Omental fat pad (tissue), 4 donors: ENCODE results near the gene IGSF8. TPM values are rescaled to one million over a fixed set of nuclear protein-coding genes. Genes with fewer than 3 reads are reported as not detected.

Experiments used
- ATAC-seq: fragments of 150-250 bp; one replicate; pipeline ENCODE4 v1.9.1; 2016; ENCODE audit warnings: mild to moderate bottlenecking, moderate library complexity; ENCODE audit not compliant: low FRiP score
- DNase-seq: peaks from one replicate; pipeline ENCODE4 v3.0.0-alpha.2; 2019; ENCODE audit warnings: low spot score
- total RNA-seq, 4 donors: library from RNA; depleted of rRNA; stranded (reverse); fragments of >200 nt; gene quantifications; one replicate each; pipeline ENCODE4 v1.1.0, GENCODE V29; 2016
- TF ChIP-seq, protein P1 (sequence below), 3 donors: fragments of 450-650 bp; IDR thresholded peaks; one replicate each; pipeline ENCODE4 v1.5.1; 2016 to 2017; ENCODE audit warnings: antibody characterized with exemption in 3 of 3, mild to moderate bottlenecking in 3 of 3, moderate library complexity in 2 of 3

The IGSF8 gene
- total RNA-seq, 4 donors from 2014 or later = 17.5 to 20.5 (median 18.6) TPM

DNA sequence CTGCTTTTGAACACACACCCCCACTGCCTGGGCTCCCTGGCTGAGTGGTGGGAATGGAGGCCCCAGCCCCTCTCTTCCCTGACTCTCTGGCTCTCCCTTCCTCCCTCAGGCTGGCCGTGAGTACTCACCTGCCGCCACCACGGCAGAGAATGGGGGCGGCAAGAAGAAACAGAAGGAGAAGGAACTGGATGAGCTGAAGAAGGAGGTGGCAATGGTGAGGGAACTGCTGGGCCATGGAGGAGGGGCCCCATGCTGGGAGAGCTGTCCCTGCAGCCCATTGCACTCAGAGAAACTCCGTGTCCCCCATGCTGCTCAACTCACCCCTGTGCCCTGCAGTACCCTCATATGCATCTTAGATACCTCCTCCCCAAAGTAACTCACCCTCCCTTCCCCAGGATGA is 22.4 kb upstream of the IGSF8 start:
- ATAC-seq (no peak), DNase-seq (no peak)
- TF ChIP-seq, protein P1, sequence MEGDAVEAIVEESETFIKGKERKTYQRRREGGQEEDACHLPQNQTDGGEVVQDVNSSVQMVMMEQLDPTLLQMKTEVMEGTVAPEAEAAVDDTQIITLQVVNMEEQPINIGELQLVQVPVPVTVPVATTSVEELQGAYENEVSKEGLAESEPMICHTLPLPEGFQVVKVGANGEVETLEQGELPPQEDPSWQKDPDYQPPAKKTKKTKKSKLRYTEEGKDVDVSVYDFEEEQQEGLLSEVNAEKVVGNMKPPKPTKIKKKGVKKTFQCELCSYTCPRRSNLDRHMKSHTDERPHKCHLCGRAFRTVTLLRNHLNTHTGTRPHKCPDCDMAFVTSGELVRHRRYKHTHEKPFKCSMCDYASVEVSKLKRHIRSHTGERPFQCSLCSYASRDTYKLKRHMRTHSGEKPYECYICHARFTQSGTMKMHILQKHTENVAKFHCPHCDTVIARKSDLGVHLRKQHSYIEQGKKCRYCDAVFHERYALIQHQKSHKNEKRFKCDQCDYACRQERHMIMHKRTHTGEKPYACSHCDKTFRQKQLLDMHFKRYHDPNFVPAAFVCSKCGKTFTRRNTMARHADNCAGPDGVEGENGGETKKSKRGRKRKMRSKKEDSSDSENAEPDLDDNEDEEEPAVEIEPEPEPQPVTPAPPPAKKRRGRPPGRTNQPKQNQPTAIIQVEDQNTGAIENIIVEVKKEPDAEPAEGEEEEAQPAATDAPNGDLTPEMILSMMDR (IDR thresholded peaks at IDR 0.05) = no peak

DNA sequence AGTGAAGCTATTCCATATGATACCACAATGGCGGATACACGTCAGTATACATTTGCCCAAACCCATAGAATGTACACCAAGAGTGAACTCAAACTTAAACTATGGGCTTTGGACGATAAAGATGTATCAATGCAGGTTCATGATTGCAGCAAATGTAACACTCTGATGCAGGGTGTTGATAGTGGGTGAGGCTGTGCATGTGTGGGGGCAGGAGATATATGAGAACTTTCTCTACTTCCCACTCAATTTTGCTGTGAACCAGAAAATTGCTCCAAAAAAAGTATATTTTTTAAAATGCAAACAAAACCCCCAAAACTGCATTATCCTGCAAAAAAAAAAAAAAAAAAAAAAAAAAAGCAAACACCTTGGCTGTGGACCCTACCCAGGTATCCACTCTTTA is 20.5 kb upstream of the IGSF8 start:
- TF ChIP-seq, protein P1 (IDR thresholded peaks at IDR 0.05) = no peak
- ATAC-seq (no peak), DNase-seq (no peak)

DNA sequence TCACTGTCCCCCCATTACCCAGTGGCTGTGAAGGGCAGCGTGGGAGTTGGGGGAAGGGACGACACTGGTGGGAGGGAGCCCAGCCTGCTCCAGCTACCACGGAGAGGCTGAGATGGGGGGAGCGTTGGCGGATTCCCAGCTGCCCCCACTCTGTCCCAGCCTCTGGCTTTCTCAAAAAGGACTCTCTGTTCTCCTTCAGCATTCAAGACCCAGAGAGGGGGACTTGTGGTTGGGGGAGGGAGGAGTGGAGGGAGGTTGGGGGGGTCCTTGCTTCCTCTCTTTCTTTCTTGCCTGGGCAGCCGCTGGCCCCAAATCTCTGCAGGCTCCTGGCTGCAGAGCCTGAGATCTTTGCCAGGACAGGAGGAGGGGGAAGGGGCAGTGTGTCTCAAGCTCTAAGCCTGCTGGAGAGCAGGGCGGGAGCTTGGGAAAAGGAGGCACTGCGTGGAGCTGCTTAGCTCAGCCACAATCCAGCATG is 19.3 kb upstream of the IGSF8 start:
- ATAC-seq (peak; percentile 59), DNase-seq (no peak)
- TF ChIP-seq, protein P1 (IDR thresholded peaks at IDR 0.05) = no peak

DNA sequence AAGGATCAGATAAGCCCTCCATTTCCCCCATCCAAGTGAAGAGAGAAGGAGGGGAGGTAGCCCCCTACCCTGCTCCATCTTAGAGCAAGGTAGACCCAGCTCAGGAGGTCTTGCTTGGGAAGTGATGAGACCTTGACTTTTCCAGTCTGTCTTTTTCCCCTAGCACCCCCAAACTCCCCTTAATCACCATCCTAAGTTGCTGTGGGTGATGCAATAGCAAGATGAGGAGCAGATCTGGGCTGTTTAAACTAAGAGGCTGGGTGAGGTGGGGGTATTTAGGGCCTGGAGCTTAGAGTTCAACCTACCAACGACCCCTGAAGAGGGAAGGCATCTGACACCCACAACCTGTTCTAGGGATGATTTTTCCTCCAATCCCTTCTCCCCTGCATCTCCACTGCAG is 18.9 kb upstream of the IGSF8 start:
- TF ChIP-seq, protein P1 (IDR thresholded peaks at IDR 0.05) = no peak
- ATAC-seq (no peak), DNase-seq (no peak)

DNA sequence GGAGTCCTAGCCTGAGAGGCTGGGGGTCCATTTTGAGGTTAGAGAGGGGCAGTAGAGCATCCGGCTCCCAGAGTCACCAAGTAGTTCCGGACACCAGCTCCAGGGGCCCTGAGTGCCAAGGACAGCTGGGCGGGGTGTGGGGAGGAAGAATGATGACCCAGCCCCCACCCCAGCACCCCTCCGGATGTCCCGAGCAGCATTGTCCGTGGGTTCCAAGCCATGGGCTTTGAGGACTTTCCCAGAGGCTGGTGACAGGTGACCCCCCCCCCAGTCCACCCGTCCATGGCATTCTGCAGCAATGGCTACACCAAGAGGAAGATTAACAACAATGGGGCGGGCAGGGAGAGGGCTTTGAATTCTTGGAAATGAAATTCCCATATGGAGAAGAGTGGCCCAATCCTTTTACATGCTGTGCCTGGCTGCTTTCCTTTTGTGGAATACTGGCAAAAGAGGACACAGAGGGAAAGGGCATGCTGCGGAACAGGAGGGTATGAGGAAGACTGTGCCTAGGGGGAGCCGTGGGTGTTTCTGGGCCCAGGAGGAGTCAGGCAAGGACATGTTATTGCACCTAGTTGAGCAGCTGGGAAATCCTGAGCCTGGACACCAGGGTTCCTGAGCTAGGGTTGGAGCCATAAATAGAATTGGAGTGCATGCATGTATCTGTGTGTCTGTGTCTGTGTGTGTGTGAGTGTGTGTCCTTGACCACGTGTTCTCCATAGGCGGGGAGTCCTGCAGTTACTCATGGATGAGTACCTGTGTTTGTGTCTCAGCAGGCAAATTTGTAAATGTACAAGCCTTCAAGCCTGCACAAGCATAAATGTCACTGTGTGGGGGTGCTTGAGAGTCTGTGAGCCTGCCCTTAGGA is 18.1 kb upstream of the IGSF8 start:
- TF ChIP-seq, protein P1 (IDR thresholded peaks at IDR 0.05) = no peak
- ATAC-seq (no peak), DNase-seq (no peak)

DNA sequence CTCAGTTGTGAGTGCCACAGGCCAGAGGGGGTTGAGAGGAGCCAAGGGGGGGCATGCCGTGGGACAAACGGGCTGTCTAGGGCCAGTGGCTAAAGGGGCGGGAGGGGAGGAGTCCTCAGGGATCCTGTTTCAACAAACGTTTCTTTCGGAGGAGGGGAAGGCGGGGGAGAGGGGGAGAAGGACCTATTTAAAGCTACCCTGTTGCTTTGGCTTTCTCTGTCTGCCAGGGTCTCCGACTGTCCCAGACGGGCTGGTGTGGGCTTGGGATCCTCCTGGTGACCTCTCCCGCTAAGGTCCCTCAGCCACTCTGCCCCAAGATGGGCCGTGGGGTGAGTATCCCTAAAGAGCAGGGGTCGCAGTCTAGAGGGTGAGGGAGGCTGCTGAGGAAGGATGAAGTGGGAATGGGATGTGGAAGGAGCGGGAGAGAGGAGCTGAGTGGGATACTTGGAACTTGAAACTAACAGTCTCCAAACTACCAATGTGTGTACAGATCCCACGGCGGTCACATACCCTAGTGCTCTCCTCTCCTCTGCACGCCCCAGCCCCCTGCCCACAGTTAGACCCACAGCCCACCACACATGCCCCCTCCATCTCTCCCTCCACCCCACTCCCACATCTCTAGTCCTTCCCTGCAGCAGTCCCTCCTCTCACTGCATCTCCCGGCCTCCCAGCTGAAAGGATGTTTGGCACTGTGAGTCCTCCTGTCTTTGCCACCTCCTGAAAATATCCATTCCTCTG is 17.3 kb upstream of the IGSF8 start, which contains the start of gene ATP1A2:
ATP1A2 (plus strand) TSS at position 215 of the 738 bp plus-strand sequence; CDS start at position 318, 103 bp downstream.
- TF ChIP-seq, protein P1 (IDR thresholded peaks at IDR 0.05) = no peak
- ATAC-seq (no peak), DNase-seq (no peak)
